GM23248 (cell line): ENCODE results near the gene GNB3. TPM values are rescaled to one million over a fixed set of nuclear protein-coding genes. Genes with fewer than 3 reads are reported as not detected.
"Not testable (repeated sequence)": the region's sequence is repeated elsewhere in the genome, so short reads cannot be mapped to it uniquely, and the experiment has no call there.

Experiments used
- DNase-seq: peaks from one replicate; pipeline ENCODE4 v3.0.0-alpha.2; 2015
- H2AFZ ChIP-seq: fragments of 200-600 bp; sonication (generic); 2 replicates; pipeline ENCODE4 v1.6.1; 2016; ENCODE audit warnings: antibody characterized with exemption
- H3F3A ChIP-seq: fragments of 200-600 bp; sonication (generic); 2 replicates; pipeline ENCODE4 v1.6.1; 2016; ENCODE audit warnings: mild to moderate bottlenecking, antibody characterized with exemption, mixed run types; ENCODE audit not compliant: insufficient read depth
- H3K27ac ChIP-seq: fragments of 200-600 bp; sonication (generic); 2 replicates; pipeline ENCODE4 v1.5.1; 2016; ENCODE audit warnings: mild to moderate bottlenecking
- H3K27me3 ChIP-seq: fragments of 200-600 bp; sonication (generic); replicated peaks from 2 replicates; pipeline ENCODE4 v1.6.1; 2016; ENCODE audit warnings: mild to moderate bottlenecking; ENCODE audit not compliant: insufficient read depth
- H3K36me3 ChIP-seq: fragments of 200-600 bp; sonication (generic); 2 replicates; pipeline ENCODE4 v1.6.1; 2016; ENCODE audit warnings: low read depth, mild to moderate bottlenecking
- H3K4me1 ChIP-seq: fragments of 200-600 bp; sonication (generic); 2 replicates; pipeline ENCODE4 v1.6.1; 2016; ENCODE audit warnings: mild to moderate bottlenecking; ENCODE audit not compliant: insufficient read depth
- H3K4me2 ChIP-seq: fragments of 200-600 bp; sonication (generic); one replicate; pipeline ENCODE4 v1.6.1; 2016; ENCODE audit warnings: mild to moderate bottlenecking; ENCODE audit not compliant: unreplicated experiment
- H3K4me3 ChIP-seq: fragments of 200-600 bp; sonication (generic); 2 replicates; pipeline ENCODE4 v1.5.1; 2016; ENCODE audit warnings: mild to moderate bottlenecking
- H3K79me2 ChIP-seq: fragments of 200-600 bp; sonication (generic); 2 replicates; pipeline ENCODE4 v1.6.1; 2016; ENCODE audit warnings: mild to moderate bottlenecking; ENCODE audit not compliant: insufficient read depth
- H3K9ac ChIP-seq: fragments of 200-600 bp; sonication (generic); 2 replicates; pipeline ENCODE4 v1.6.1; 2016; ENCODE audit warnings: mild to moderate bottlenecking
- H3K9me2 ChIP-seq: fragments of 200-600 bp; sonication (generic); 2 replicates; pipeline ENCODE4 v1.6.1; 2016; ENCODE audit warnings: mixed run types, mild to moderate bottlenecking, moderate library complexity; ENCODE audit not compliant: insufficient read depth
- H3K9me3 ChIP-seq: fragments of 200-600 bp; sonication (generic); one replicate; pipeline ENCODE4 v1.6.1; 2017; ENCODE audit warnings: low read depth
- H4K20me1 ChIP-seq: fragments of 200-600 bp; sonication (generic); 2 replicates; pipeline ENCODE4 v1.6.0; 2016; ENCODE audit not compliant: insufficient read depth
- EZH2 ChIP-seq: fragments of 200-600 bp; sonication (generic); IDR thresholded peaks from 2 replicates; pipeline ENCODE4 v1.6.1; 2018; ENCODE audit warnings: antibody characterized with exemption, mild to moderate bottlenecking; ENCODE audit not compliant: insufficient read depth, poor library complexity, severe bottlenecking
- EZH2phosphoT487 ChIP-seq: fragments of 200-600 bp; sonication (generic); IDR thresholded peaks from 2 replicates; pipeline ENCODE4 v1.6.1; 2018; ENCODE audit warnings: antibody characterized with exemption, moderate library complexity, mild to moderate bottlenecking, low read depth; ENCODE audit not compliant: insufficient read depth
- WGBS, 2 experiments: methylation state at CpG; one replicate each; pipeline ENCODE4 v1.1.6; 2015 to 2017; ENCODE audit warnings: low lambda C conversion rate in 2 of 2, low coverage in 1 of 2; ENCODE audit errors: missing lambda C conversion rate in 2 of 2; 5-methylcytosine and 5-hydroxymethylcytosine counted together
- in situ Hi-C: fragments of 300-500 bp; cut with MboI; formaldehyde crosslinking; loops from 2 replicates; pipeline ENCODE4 v1.15.0; 2020
- polyA plus RNA-seq: library from polyadenylated mRNA; unstranded; fragments of >200 nt; fragmentation: Nextera tagmentation; extraction: Ambion mirVana; gene quantifications from 2 replicates; pipeline ENCODE4 v1.2.1, GENCODE V29; 2016
- total RNA-seq: library from RNA; depleted of rRNA; stranded (reverse); fragments of >200 nt; shearing (Covaris generic); gene quantifications from 2 replicates; pipeline ENCODE4 v1.2.3, GENCODE V29; 2014; rRNA removed

GNB3 gene
- total and polyA plus RNA-seq, 2 experiments from 2014 or later = 2.2 to 3.2 TPM

DNA sequence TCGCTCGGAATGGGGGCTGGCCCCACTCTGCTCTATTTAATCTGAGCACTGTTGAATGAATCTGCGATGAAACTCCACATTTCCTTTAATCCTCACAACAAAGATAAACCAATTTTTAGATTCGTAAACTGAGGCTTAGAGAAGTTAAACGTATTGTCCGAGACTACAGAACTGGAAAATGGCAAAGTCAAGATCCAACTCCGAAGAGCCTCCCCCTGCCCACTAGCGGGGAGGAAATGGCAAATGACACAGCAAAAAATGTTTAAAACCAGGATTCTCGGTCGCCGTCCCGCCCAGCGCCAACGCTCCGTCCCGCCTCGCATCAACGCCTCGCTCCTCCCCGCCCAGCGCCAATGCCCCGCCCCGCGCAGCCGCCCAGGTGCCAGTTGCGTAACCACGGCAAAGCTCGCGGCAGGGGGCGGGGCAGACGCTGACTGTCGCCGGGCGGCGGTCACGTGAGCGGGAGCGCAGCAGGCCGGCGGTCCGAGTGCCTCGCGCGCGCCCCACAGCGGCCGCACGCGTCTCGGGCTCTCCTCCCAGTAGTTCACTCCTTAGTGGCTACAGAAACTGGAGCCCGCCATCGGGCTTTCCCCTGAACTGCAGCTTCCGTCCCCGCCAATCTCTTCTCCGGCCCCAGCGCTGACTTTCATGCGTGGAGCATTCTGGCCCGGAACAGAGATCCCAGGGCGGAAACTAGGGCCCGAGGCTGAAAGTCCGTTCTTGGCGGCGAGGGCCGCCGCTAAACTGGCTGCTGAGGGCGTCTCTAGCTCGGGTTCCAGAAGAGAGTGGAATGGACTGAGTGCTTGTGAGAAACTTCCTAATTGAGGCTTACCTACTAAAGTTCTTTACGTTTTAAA, 50.3 kb downstream of the GNB3 start:
- WGBS, 2 experiments = 2 to 3% methylated on average over 50 to 60 of the region's 68 CpGs
- H2AFZ ChIP-seq = peak overlapping the region; percentile 97
- no peaks in the 10 kb centered on the region for H3K9me3 ChIP-seq
- TF ChIP-seq EZH2 (no peak), EZH2phosphoT487 (no peak)
- H3K4me2 ChIP-seq = peak overlapping the region; percentile 91
- no peaks in the 10 kb centered on the region for H3K79me2 ChIP-seq
- in situ Hi-C loops = no loop called here
- H3K4me1 ChIP-seq = peaks cover 10% of the 10 kb centered on the region; the same call in 1 of the 2 replicates
- peak overlapping the region; percentile 89 for H3K9ac ChIP-seq
- H3K4me3 ChIP-seq = peak overlapping the region; percentile 73
- no peaks in the 10 kb centered on the region for H4K20me1 ChIP-seq
- peak; percentile 100 for DNase-seq
- H3K27ac ChIP-seq = peak overlapping the region; percentile 95
- H3K9me2 ChIP-seq = no peaks in the 10 kb centered on the region
- no peaks in the 10 kb centered on the region for H3K27me3 ChIP-seq
- H3K36me3 ChIP-seq = no peaks in the 10 kb centered on the region
- H3F3A ChIP-seq = peaks cover 20% of the 10 kb centered on the region

GRCh38 chr12:6891646-6892001, 50.9 kb downstream of the GNB3 start:
- Histone ChIP-seq H3F3A (peaks cover 20% of the 10 kb centered on the region), H3K36me3 (no peaks in the 10 kb centered on the region), H3K4me2 (peak overlapping the region; percentile 81), H3K9ac (peak overlapping the region; percentile 87), H3K79me2 (no peaks in the 10 kb centered on the region), H4K20me1 (no peaks in the 10 kb centered on the region), H3K4me1 (peaks cover 10% of the 10 kb centered on the region; the same call in 1 of the 2 replicates), H3K27ac (peak overlapping the region; percentile 88), H3K9me2 (no peaks in the 10 kb centered on the region), H2AFZ (peak overlapping the region; percentile 97), H3K27me3 (no peaks in the 10 kb centered on the region), H3K9me3 (no peaks in the 10 kb centered on the region), H3K4me3 (peak overlapping the region; percentile 73)
- WGBS, 2 experiments = 92 to 95% methylated on average over 5 of the region's 5 CpGs
- TF ChIP-seq EZH2phosphoT487 (no peak), EZH2 (no peak)
- no peak for DNase-seq
- in situ Hi-C loops = no loop called here

GRCh38 chr12:6892683-6893082, 52.0 kb downstream of the GNB3 start:
- not testable (repeated sequence) for H3K9me3 ChIP-seq

GRCh38 chr12:6894321-6894720, 53.6 kb downstream of the GNB3 start:
- H3F3A ChIP-seq = peaks cover 17% of the 10 kb centered on the region
- H3K9ac ChIP-seq = no peak overlapping the region
- H3K4me2 ChIP-seq = no peak overlapping the region
- no peak for DNase-seq
- H3K4me1 ChIP-seq = peaks cover 10% of the 10 kb centered on the region; the same call in 1 of the 2 replicates
- no peaks in the 10 kb centered on the region for H3K9me3 ChIP-seq
- WGBS, 2 experiments = 90 to 97% methylated on average over 3 of the region's 3 CpGs
- no peaks in the 10 kb centered on the region for H3K9me2 ChIP-seq
- TF ChIP-seq EZH2 = no peak
- TF ChIP-seq EZH2phosphoT487 = no peak
- no peak overlapping the region for H3K4me3 ChIP-seq
- no peak overlapping the region for H3K27ac ChIP-seq
- no peaks in the 10 kb centered on the region for H3K36me3 ChIP-seq
- no peaks in the 10 kb centered on the region for H4K20me1 ChIP-seq
- no peaks in the 10 kb centered on the region for H3K27me3 ChIP-seq
- H2AFZ ChIP-seq = no peak overlapping the region
- in situ Hi-C loops = no loop called here
- no peaks in the 10 kb centered on the region for H3K79me2 ChIP-seq

More at GRCh38 chr12:6892683-6893082, 52.0 kb downstream of the GNB3 start:
- 82 to 83% methylated on average over 3 of the region's 3 CpGs for WGBS, 2 experiments
- H3K9ac ChIP-seq, DNase-seq, H2AFZ ChIP-seq, H3K9me2 ChIP-seq, H3K4me1 ChIP-seq, H4K20me1 ChIP-seq, H3K4me3 ChIP-seq, H3K79me2 ChIP-seq, H3K27me3 ChIP-seq, H3K4me2 ChIP-seq, H3K36me3 ChIP-seq, H3K27ac ChIP-seq, in situ Hi-C loops: not testable (repeated sequence)
- H3F3A ChIP-seq = peaks cover 20% of the 10 kb centered on the region

Other genes with a start within 250 kb of the GNB3 start
- 148 and 171 TPM in 2 replicates for gene CHD4, start 233.5 kb upstream of the GNB3 start, total RNA-seq
- gene CHD4, start 233.5 kb upstream of the GNB3 start, polyA plus RNA-seq = 61.5 and 72.1 TPM in 2 replicates
- not detected in 2 replicates for gene LPAR5, start 205.0 kb upstream of the GNB3 start, total RNA-seq
- not detected in 2 replicates for gene LPAR5, start 205.0 kb upstream of the GNB3 start, polyA plus RNA-seq
- not detected in 2 replicates for gene ACRBP, start 193.5 kb upstream of the GNB3 start, total RNA-seq
- gene ACRBP, start 193.5 kb upstream of the GNB3 start, polyA plus RNA-seq = not detected in 2 replicates
- gene ING4, start 177.8 kb upstream of the GNB3 start, total RNA-seq = 31.7 and 39.1 TPM in 2 replicates
- 43.5 and 46.0 TPM in 2 replicates for gene ING4, start 177.8 kb upstream of the GNB3 start, polyA plus RNA-seq
- 17.3 and 26.2 TPM in 2 replicates for gene ZNF384, start 151.6 kb upstream of the GNB3 start, total RNA-seq
- 23.6 and 26.0 TPM in 2 replicates for gene ZNF384, start 151.6 kb upstream of the GNB3 start, polyA plus RNA-seq
- gene PIANP, start 140.1 kb upstream of the GNB3 start, total RNA-seq = 0.11 TPM in 1 of 2 replicates, not detected in the other
- gene PIANP, start 140.1 kb upstream of the GNB3 start, polyA plus RNA-seq = 0.60 and 0.75 TPM in 2 replicates
- 94.5 and 123 TPM in 2 replicates for gene COPS7A, start 116.9 kb upstream of the GNB3 start, total RNA-seq
- gene COPS7A, start 116.9 kb upstream of the GNB3 start, polyA plus RNA-seq = 133 and 135 TPM in 2 replicates
- 252 and 313 TPM in 2 replicates for gene MLF2, start 87.8 kb upstream of the GNB3 start, total RNA-seq
- gene MLF2, start 87.8 kb upstream of the GNB3 start, polyA plus RNA-seq = 386 and 389 TPM in 2 replicates
- gene PTMS, start 74.6 kb upstream of the GNB3 start, total RNA-seq = 109 and 130 TPM in 2 replicates
- gene PTMS, start 74.6 kb upstream of the GNB3 start, polyA plus RNA-seq = 238 and 250 TPM in 2 replicates
- gene LAG3, start 68.4 kb upstream of the GNB3 start, total RNA-seq = not detected in 2 replicates
- gene LAG3, start 68.4 kb upstream of the GNB3 start, polyA plus RNA-seq = 0.29 TPM in 1 of 2 replicates, not detected in the other
- not detected in 2 replicates for gene CD4, start 51.4 kb upstream of the GNB3 start, total RNA-seq
- not detected in 2 replicates for gene CD4, start 51.4 kb upstream of the GNB3 start, polyA plus RNA-seq
- gene GPR162, start 19.1 kb upstream of the GNB3 start, total RNA-seq = 0.51 and 2.8 TPM in 2 replicates
- 0.14 and 0.21 TPM in 2 replicates for gene GPR162, start 19.1 kb upstream of the GNB3 start, polyA plus RNA-seq
- 32.5 and 43.0 TPM in 2 replicates for gene P3H3, start 12.5 kb upstream of the GNB3 start, total RNA-seq
- gene P3H3, start 12.5 kb upstream of the GNB3 start, polyA plus RNA-seq = 37.6 and 39.1 TPM in 2 replicates
- 19.6 and 23.9 TPM in 2 replicates for gene CDCA3, start 10.4 kb downstream of the GNB3 start, total RNA-seq
- 30.2 and 31.4 TPM in 2 replicates for gene CDCA3, start 10.4 kb downstream of the GNB3 start, polyA plus RNA-seq
- 96.2 and 97.5 TPM in 2 replicates for gene USP5, start 11.2 kb downstream of the GNB3 start, total RNA-seq
- 73.2 and 77.9 TPM in 2 replicates for gene USP5, start 11.2 kb downstream of the GNB3 start, polyA plus RNA-seq
- 1,720 and 1,799 TPM in 2 replicates for gene TPI1, start 26.6 kb downstream of the GNB3 start, total RNA-seq
- gene TPI1, start 26.6 kb downstream of the GNB3 start, polyA plus RNA-seq = 1,936 and 1,978 TPM in 2 replicates
- 4.4 and 4.6 TPM in 2 replicates for gene SPSB2, start 32.4 kb downstream of the GNB3 start, total RNA-seq
- gene SPSB2, start 32.4 kb downstream of the GNB3 start, polyA plus RNA-seq = 4.1 and 4.8 TPM in 2 replicates
- gene LRRC23, start 63.9 kb downstream of the GNB3 start, total RNA-seq = 4.3 and 4.6 TPM in 2 replicates
- gene LRRC23, start 63.9 kb downstream of the GNB3 start, polyA plus RNA-seq = 4.5 and 6.2 TPM in 2 replicates
- 10.1 and 16.3 TPM in 2 replicates for gene ENO2, start 73.7 kb downstream of the GNB3 start, total RNA-seq
- 32.8 and 34.2 TPM in 2 replicates for gene ENO2, start 73.7 kb downstream of the GNB3 start, polyA plus RNA-seq
- gene ATN1, start 87.0 kb downstream of the GNB3 start, total RNA-seq = 6.5 and 8.7 TPM in 2 replicates
- 13.3 and 14.7 TPM in 2 replicates for gene ATN1, start 87.0 kb downstream of the GNB3 start, polyA plus RNA-seq
- not detected in 2 replicates for gene RNU7-1, start 102.9 kb downstream of the GNB3 start, total RNA-seq
- not detected in 2 replicates for gene RNU7-1, start 102.9 kb downstream of the GNB3 start, polyA plus RNA-seq
- gene C12orf57, start 103.1 kb downstream of the GNB3 start, total RNA-seq = 261 and 264 TPM in 2 replicates
- 247 and 257 TPM in 2 replicates for gene C12orf57, start 103.1 kb downstream of the GNB3 start, polyA plus RNA-seq
- gene PTPN6, start 110.4 kb downstream of the GNB3 start, total RNA-seq = not detected in 2 replicates
- gene PTPN6, start 110.4 kb downstream of the GNB3 start, polyA plus RNA-seq = 0.21 and 0.35 TPM in 2 replicates
- gene PHB2, start 129.7 kb downstream of the GNB3 start, total RNA-seq = 212 and 221 TPM in 2 replicates
- 130 and 137 TPM in 2 replicates for gene PHB2, start 129.7 kb downstream of the GNB3 start, polyA plus RNA-seq
- 25.9 and 39.2 TPM in 2 replicates for gene EMG1, start 130.0 kb downstream of the GNB3 start, total RNA-seq
- gene EMG1, start 130.0 kb downstream of the GNB3 start, polyA plus RNA-seq = 68.6 and 72.1 TPM in 2 replicates
- 7.7 and 11.8 TPM in 2 replicates for gene LPCAT3, start 177.6 kb downstream of the GNB3 start, total RNA-seq
- gene LPCAT3, start 177.6 kb downstream of the GNB3 start, polyA plus RNA-seq = 19.7 and 20.4 TPM in 2 replicates
- gene C1S, start 219.8 kb downstream of the GNB3 start, total RNA-seq = 174 and 200 TPM in 2 replicates
- 195 and 198 TPM in 2 replicates for gene C1S, start 219.8 kb downstream of the GNB3 start, polyA plus RNA-seq